ENCODE measurements around the gene NAPSA.
A peak's percentile ranks its signal among the peaks of the same experiment; 100 is the strongest.
"Not testable (repeated sequence)": the region's sequence is repeated elsewhere in the genome, so short reads cannot be mapped to it uniquely, and the experiment has no call there.

Gene NAPSA

GRCh38 chr19:50358483-50359327 is 6.7 kb downstream of the NAPSA start:
- DNase-seq, result peak; percentile 88

DNA sequence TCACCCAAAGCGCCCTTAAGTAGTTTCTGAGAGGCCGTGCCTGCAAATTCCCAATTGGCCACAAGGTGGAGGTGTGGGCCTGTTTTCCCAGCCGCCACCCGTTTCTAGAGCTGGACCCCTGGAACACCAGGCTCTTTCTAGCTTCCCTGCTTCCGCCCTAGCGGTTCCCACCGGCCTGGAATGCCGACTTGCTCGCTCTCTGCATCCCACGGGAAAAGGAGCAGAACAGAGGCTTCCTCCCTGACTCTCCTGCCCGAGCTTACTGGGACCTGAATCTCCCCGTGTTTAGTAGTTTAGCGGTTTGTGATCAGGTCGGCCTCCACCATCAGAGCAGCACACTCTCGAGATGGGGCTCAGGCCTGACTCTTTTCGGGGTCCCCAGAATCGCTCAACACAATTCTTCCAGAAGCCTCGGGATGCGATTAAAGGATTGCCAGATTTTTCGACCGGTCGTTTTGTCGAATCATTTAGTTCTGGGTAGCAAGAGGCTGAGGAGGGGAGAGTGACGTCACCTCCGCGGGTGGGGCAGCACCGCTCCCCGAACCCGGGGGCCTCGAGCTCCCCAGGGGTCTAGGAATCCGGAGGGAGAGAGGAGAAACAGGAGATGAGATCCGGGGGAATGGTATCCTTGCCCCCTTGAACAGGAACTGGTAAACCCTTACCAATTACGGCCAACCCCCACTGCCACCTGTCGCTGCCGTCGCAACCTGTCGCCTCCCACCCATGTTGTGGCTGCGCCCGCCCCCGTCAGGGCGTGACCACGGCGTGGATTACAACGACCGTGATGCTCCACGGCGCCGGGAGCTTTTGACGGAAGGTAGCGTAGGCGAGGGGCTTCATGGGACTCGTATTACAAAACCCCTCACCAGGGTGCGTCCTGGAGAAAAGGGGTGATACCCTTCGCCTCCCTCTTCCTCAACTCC is 8.0 kb downstream of the NAPSA start:
- peak; percentile 92 for DNase-seq

- no peak for DNase-seq
Observed at GRCh38 chr19:50356691-50357177, 8.7 kb downstream of the NAPSA start.

DNA sequence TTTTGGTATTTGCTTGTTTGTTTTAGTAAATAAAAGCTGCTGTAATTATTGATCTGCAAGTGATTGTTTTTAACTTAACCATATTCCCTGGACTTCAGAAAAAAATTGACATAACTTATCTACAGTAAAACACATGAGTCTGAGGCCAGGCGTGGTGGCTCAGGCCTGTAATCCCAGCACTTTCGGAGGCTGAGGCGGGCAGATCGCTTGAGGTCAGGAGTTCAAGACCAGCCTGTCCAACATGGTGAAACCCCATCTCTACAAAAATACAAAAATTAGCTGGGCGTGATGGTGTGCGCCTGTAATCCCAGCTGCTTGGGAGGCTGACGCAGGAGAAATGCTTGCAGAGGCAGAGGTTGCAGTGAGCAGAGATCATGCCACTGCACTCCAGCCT is 12.0 kb downstream of the NAPSA start:
- DNase-seq, result not testable (repeated sequence)

- DNase-seq, result no peak
Observed at GRCh38 chr19:50352242-50352641, 13.2 kb downstream of the NAPSA start.

GRCh38 chr19:50349277-50350057 is 16.0 kb downstream of the NAPSA start:
- no peak for DNase-seq

DNA sequence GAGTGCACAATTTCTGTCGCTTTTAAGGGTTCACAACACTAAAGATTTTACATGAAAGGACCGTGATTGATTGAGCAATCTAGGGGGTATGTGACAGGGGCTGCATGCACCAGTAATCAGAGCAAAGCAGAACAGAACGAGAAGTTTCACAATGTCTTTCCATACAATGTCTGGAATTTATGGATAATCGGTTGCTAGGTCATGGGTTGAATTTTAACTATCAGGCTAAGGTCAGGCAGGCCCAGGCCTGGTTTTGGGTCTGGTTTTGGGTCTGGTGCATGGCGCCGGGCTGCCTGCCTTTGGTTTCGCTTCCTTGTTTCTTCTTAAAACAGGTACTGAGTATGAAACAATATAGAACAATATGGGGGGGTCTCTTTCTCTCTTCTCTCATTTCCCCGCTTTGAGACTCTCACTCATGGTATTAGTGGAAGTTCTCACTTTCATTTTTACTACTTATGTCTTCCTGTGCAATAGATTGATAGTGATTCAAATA is 18.3 kb downstream of the NAPSA start:
- DNase-seq, result not testable (repeated sequence)

DNA sequence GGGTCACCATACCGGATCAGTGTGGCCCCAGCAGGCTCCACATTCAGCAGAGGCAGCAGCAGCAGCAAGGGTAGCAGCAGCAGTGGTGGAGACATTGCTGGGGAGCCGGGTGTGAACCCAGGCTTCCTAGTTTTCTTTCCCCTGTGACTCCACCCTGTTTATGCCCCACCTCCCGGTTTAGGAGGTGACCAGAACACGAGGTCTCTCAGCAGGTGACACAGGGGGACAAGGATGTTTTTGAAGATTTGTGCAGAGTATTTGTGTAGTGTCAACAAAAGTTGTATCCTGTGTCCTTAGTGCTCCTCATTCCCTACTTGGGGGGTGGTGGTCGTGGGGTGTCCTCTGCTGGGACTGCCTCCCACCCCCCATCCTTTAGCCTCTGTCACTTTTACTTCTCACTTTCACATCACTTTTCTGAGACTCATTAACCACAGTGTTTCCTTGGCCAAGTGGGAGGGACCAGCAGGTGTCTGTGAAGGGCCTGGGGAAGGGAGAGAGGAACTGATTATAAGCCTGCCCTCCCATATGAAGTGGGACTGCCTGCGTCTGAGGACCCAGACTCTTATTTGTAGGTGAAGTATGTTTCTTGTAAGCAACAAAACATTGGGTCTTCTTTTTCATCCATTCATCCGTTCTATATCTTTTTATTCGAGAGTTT is 20.6 kb downstream of the NAPSA start:
- no peak for DNase-seq

DNA sequence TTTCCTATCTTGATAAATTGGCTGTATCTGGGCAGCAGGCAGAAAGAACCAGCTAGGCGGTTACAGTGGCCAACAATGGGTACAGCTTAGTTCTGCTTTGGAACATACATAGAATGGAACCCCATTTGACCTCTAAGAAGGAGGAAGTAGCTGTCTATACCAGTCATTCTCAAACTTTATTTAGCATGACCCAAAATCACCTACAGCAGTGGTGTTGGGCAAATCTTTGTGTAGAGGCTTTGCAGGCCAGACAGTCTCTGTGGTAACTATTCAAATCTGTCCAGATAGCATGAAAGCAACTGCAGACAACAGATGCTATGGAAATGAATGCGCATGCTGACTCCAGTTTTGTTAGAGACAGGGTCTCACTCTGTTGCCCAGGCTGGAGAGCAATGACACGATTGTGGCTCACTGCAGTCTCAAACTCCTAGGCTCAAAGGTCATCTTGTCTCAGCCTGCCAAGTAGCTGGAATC is 24.3 kb downstream of the NAPSA start:
- DNase-seq, result no peak

GRCh38 chr19:50340331-50340730 is 25.1 kb downstream of the NAPSA start:
- DNase-seq, result no peak

GRCh38 chr19:50337031-50337430 is 28.4 kb downstream of the NAPSA start:
- DNase-seq, result not testable (repeated sequence)

GRCh38 chr19:50334741-50335421 is 30.6 kb downstream of the NAPSA start:
- no peak for DNase-seq

DNA sequence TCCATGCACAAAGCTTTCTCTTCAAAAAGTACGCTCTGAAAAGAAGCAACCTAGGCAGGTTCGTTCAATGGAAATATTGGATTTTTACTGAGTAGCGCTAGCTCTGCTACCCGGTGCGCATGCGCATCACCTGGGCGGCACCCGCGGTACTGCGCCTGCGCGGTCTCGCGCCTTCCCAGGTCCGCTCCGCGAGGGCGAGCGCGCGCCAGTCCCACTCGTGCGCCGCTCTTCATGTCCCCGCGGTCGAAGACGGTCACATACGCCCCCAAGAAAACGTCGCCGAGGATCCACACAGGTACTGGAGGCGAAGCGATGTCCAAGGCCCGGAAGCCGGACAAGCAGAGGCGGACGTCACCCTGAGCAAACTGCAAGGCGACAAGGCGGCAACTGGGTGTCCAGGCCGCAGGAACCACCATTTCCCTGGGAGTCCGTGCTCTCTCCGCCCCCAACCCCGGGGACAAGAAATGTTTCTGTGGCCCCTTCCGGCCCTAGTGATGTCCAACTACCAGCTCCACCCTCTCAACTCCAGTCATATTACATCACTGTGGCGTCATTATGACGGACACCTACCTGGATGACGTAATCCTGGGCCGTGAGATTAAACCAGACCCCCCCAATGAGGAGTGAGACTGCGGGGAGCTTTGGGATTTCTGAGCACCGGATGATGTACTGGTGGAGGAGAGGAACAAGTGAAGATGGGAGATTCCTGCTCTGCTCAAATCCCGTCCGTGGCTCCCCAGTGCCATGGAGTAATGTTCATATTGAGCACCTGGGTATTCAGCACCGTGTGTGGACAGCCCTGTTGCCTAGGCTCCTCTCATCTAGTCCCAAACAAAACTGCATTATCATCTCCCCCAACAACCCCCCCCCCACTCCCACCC is 31.5 kb downstream of the NAPSA start:
- peak; percentile 85 for DNase-seq

GRCh38 chr19:50333235-50333736 is 32.2 kb downstream of the NAPSA start:
- DNase-seq, result peak; percentile 93

DNA sequence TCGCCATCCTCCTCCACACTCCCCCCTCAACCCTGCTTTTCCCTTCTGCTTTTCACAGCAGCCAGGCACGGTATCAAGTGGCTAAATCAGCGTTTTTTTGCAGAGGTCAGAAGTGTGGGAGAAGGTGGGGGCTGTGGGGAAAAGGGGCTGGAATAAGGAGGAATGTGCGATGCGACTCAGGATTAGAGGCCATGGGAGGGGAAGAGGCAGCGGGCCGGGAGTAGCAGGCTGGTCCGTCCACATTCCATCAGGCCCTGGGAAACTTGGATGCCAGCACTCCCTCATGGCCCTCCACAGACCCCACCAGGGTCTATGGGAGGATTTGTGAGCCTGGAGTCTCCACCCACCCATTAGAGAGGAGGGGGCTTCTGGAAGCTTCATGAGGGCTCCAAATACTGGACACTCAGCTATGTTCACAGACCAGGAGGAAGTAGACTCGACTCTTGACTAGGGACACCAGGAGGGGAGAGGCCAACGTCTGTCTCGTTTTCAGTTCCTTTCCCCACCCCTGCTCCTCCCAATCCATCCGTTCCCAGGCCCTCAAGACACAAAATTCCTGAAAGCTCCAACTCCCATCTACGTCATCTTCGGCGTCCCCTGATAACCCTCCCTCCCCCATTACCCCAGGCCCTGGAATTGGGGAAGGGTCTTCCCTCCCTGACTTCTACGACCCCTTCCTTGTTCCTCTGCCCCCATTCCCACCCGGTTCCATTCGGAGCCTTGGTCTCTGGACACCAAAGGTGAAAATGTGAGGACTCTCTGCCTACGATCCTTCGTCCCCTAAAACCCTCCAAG is 33.0 kb downstream of the NAPSA start:
- DNase-seq, result no peak

DNA sequence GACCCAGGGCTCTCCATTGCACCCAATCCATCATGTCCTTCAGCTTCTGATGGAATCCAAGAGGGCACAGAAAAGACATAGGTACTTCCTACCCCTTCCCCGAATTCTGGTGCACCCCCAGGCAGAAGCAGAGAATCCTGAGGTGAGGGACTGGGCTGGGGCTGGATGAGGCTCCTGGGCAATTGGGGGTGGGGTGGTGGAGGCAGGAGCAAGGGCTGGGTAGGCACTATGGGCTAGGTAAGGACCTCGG is 33.5 kb downstream of the NAPSA start:
- DNase-seq, result no peak

DNA sequence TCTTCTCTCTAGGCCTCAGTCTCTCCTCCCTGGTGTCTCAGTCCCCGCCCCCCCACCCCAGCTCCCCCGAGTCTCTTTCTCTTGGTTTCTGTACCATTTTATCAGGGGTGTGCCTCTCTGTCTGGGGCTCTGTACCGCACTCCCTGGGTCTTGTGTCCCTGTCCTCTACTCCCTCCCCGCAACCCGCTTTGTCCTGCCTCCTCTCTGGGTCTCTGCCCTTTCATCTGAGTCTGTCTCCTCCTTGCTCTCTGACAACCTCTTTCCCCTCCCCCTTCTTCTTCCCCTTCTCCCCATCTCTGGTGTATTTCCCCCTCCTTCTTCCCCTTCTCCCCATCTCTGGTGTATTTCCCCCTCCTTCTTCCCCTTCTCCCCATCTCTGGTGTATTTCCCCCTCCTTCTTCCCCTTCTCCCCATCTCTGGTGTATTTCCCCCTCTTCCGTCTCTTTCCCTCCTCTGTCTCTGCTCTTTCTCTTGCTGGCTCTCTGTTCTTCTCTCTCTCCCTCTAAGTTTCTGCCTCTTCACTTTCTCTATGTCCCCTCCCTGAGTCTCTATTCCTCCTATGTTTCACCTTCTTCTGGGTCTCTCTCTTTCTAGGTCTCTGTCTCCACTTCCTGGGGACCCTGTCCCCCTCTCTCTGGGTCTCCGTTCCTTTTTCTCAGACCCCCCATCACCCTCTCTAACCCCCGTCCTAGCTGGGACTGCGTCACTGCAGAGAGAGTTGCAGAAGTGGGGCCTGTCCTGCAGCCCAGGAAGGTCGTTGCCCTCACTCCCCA is 34.0 kb downstream of the NAPSA start:
- DNase-seq, result no peak

DNA sequence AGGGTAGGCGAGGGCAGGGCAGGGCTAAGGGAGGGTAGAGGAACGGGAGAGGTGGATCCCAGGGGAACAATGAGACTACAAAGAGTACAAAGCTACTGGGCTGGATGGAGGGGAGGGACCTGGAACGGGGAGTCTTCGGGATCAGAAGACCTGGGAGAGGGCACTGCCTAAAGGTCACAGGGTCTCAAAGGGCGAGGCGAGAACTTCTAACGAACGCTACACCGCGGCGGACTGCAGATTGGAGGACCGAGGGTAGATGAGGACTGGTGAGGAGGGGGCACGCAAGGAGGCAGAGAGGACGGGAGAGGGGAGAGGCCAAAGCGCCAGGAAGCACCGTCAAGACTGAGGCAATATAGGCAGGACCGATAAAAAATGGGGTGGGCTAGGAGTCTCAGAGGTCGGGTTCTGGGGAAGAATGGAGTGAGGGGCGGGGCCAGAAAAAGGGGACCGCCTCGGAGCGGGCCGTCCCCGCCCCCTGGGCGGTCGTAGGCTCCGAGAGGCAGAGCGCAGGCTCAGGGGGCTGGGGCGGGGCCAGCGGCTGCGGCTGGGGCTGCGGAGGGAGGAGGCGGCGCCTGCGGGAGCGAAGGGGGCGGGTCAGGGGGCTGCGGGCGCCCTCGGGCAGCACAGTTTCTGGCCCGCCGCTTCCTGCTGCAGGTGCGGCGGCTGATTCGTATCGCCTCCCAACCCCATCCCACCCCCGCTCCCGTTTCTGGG is 34.9 kb downstream of the NAPSA start:
- DNase-seq, result peak; percentile 88
